GM12878 (cell line): ENCODE measurements around the gene ZNF280C. TPM values are rescaled to one million over a fixed set of nuclear protein-coding genes. Genes with fewer than 3 reads are reported as not detected.

ENCODE experiments used
- ATAC-seq: fragments of 200-7000 bp; cut with Tn5 transposase; 3 replicates; pipeline ENCODE4 v1.9.1; 2020; ENCODE audit warnings: mild to moderate bottlenecking, moderate library complexity
- BruUV-seq: library from RNA; stranded (reverse); fragments of 400-500 nt; replicated peaks from 2 replicates; lab custom pipeline; 2021; lab: Mats Ljungman, UMichigan
- CTCF ChIA-PET: fragments of 300-600 bp; sonication (Branson Sonifier 250); formaldehyde crosslinking; extraction: SDS; loops from one replicate; lab custom pipeline; 2021; ENCODE audit warnings: inconsistent platforms; lab: Yijun Ruan, JAX
- POLR2A ChIA-PET: fragments of 350-600 bp; formaldehyde crosslinking; extraction: SDS; loops from one replicate; lab custom pipeline; 2021; ENCODE audit warnings: inconsistent platforms; lab: Charles Lee
- RAD21 ChIA-PET: fragments of 300-600 bp; sonication (Branson Sonifier 250); formaldehyde crosslinking; loops from one replicate; lab custom pipeline; 2023; ENCODE audit warnings: antibody characterized with exemption; ENCODE audit not compliant: unreplicated experiment; lab: Charles Lee
- SMC1A ChIA-PET: fragments of 300-600 bp; sonication (Branson Sonifier 250); formaldehyde crosslinking; loops from one replicate; lab custom pipeline; 2023; ENCODE audit not compliant: unreplicated experiment, uncharacterized antibody; lab: Charles Lee
- DNase-seq: peaks from one replicate; pipeline ENCODE4 v3.0.0-alpha.2; 2011; ENCODE audit warnings: low read depth, low spot score
- FAIRE-seq: peaks from 3 replicates; lab custom pipeline; 2011; peaks lifted over from hg19 to GRCh38; lab: Jason Lieb, UNC
- H2AFZ ChIP-seq: 2 replicates; pipeline ENCODE4 v1.6.0; 2011; ENCODE audit warnings: low read depth, low read length, control low read depth; ENCODE audit not compliant: control insufficient read depth
- H3K27ac ChIP-seq: 2 replicates; pipeline ENCODE4 v1.5.1; 2011; ENCODE audit warnings: control low read depth; ENCODE audit not compliant: control insufficient read depth, insufficient read depth
- H3K27me3 ChIP-seq, 2 experiments: replicated peaks in 1 of 2; 2 replicates each; pipeline versions ENCODE4 v1.6.0 to v1.6.1; 2011; ENCODE audit warnings: low read length in 1 of 2; ENCODE audit not compliant: control insufficient read depth in 2 of 2, insufficient read depth in 2 of 2
- H3K36me3 ChIP-seq, 2 experiments: 2 replicates each; pipeline ENCODE4 v1.5.1; 2011; ENCODE audit warnings: low read length in 1 of 2; ENCODE audit not compliant: control insufficient read depth in 2 of 2, insufficient read depth in 2 of 2
- H3K4me1 ChIP-seq: 2 replicates; pipeline ENCODE4 v1.6.1; 2011; ENCODE audit warnings: mild to moderate bottlenecking, low read length, moderate library complexity, mixed read lengths; ENCODE audit not compliant: control insufficient read depth, insufficient read depth
- H3K4me2 ChIP-seq: 2 replicates; pipeline ENCODE4 v1.6.0; 2011; ENCODE audit warnings: control low read depth; ENCODE audit not compliant: control insufficient read depth, insufficient read depth
- H3K4me3 ChIP-seq: fragments of 200-600 bp; sonication (generic); 2 replicates; pipeline ENCODE4 v1.5.1; 2016
- H3K79me2 ChIP-seq: 2 replicates; pipeline ENCODE4 v1.6.0; 2011; ENCODE audit warnings: low read length; ENCODE audit not compliant: control insufficient read depth, insufficient read depth
- H3K9ac ChIP-seq: 2 replicates; pipeline ENCODE4 v1.8.0; 2011; ENCODE audit warnings: low read length, control low read depth, mixed read lengths; ENCODE audit not compliant: control insufficient read depth, insufficient read depth
- H3K9me3 ChIP-seq: replicated peaks from 3 replicates; pipeline ENCODE4 v1.5.1; 2011; ENCODE audit warnings: mild to moderate bottlenecking, low read length; ENCODE audit not compliant: control insufficient read depth, insufficient read depth
- H4K20me1 ChIP-seq: 2 replicates; pipeline ENCODE4 v1.6.0; 2011; ENCODE audit not compliant: control insufficient read depth, insufficient read depth
- ASH2L ChIP-seq: fragments of 300-600, 200-600 bp; sonication (generic); IDR thresholded peaks from 2 replicates; pipeline ENCODE4 v1.6.1; 2017; ENCODE audit warnings: low read depth, mild to moderate bottlenecking, borderline replicate concordance
- ATF2 ChIP-seq: IDR thresholded peaks from 2 replicates; pipeline ENCODE4 v1.6.1; 2012; ENCODE audit warnings: low read length, inconsistent platforms
- BCL3 ChIP-seq: IDR thresholded peaks from 2 replicates; pipeline ENCODE4 v1.6.1; 2011; ENCODE audit warnings: borderline replicate concordance, low read depth, mild to moderate bottlenecking, moderate library complexity, low read length; ENCODE audit not compliant: insufficient read depth, poor library complexity, severe bottlenecking
- BHLHE40 ChIP-seq, 2 experiments: fragments of 450-650 bp in 1 of 2; IDR thresholded peaks; 2 replicates each; pipeline ENCODE4 v1.6.1; 2011 to 2017; ENCODE audit warnings: low read depth in 2 of 2, borderline replicate concordance in 1 of 2, improper control_type of control experiment in 1 of 2, low read length in 1 of 2, mild to moderate bottlenecking in 1 of 2
- CTCF ChIP-seq, 3 experiments: IDR thresholded peaks in 2 of 3; conservative IDR thresholded peaks in 1 of 3; 2 replicates each; pipeline ENCODE4 v1.5.1; 2011; ENCODE audit warnings: low read depth in 3 of 3, low read length in 3 of 3, mild to moderate bottlenecking in 3 of 3, control low read depth in 2 of 3, moderate library complexity in 2 of 3, inconsistent platforms in 1 of 3, mixed read lengths in 1 of 3; ENCODE audit not compliant: control insufficient read depth in 2 of 3, insufficient read depth in 1 of 3; ENCODE audit errors: extremely low read depth in 1 of 3
- DPF2 ChIP-seq: fragments of 450-650 bp; IDR thresholded peaks from 2 replicates; pipeline ENCODE4 v1.6.1; 2017; ENCODE audit warnings: mild to moderate bottlenecking
- HSF1 ChIP-seq: fragments of 150-350 bp; IDR thresholded peaks from 2 replicates; pipeline ENCODE4 v1.6.1; 2014; ENCODE audit warnings: mild to moderate bottlenecking, low read depth, low read length
- LARP7 ChIP-seq: fragments of 450-650 bp; IDR thresholded peaks from 2 replicates; pipeline ENCODE4 v1.6.1; 2017; ENCODE audit warnings: mild to moderate bottlenecking
- MYB ChIP-seq: fragments of 150-350 bp; IDR thresholded peaks from 2 replicates; pipeline ENCODE4 v1.6.1; 2014; ENCODE audit warnings: mild to moderate bottlenecking, low read depth, low read length, borderline replicate concordance
- POLR2AphosphoS5 ChIP-seq: IDR thresholded peaks from 2 replicates; pipeline ENCODE4 v1.6.1; 2011; ENCODE audit warnings: mild to moderate bottlenecking, low read length, inconsistent platforms
- SIX5 ChIP-seq: IDR thresholded peaks from 2 replicates; pipeline ENCODE4 v1.6.1; 2011; ENCODE audit warnings: mild to moderate bottlenecking, low read depth, low read length, moderate library complexity; ENCODE audit not compliant: severe bottlenecking
- WGBS: methylation state at CpG from one replicate; pipeline ENCODE4 v1.1.6; 2016; ENCODE audit warnings: low lambda C conversion rate; ENCODE audit not compliant: insufficient replicate concordance, insufficient coverage; ENCODE audit errors: missing lambda C conversion rate; 5-methylcytosine and 5-hydroxymethylcytosine counted together
- in situ Hi-C: fragments of 300-500 bp; cut with MboI; formaldehyde crosslinking; loops from 9 replicates; pipeline ENCODE4 v1.14.3; 2018; ENCODE audit warnings: mixed read lengths
- intact Hi-C: fragments of 100-400 bp; cut with micrococcal nuclease; formaldehyde crosslinking; loops from one replicate; pipeline ENCODE4 v1.14.2; 2022; ENCODE audit not compliant: unreplicated experiment
- polyA plus RNA-seq, 11 experiments: library from polyadenylated mRNA; depleted of rRNA in 4 of 11; unstranded in 6 of 11; stranded (reverse) in 5 of 11; fragments of >200 nt; fragmentation: Nextera tagmentation in 4 of 11; fragmentation: Illumina TruSeq in 1 of 11; extraction: Ambion mirVana in 4 of 11; extraction: Trizol in 1 of 11; gene quantifications; 1 replicate in 1 of 11; 2 replicates in 10 of 11; pipeline versions ENCODE4 v1.2.1 to v1.2.3, GENCODE V29; 2011 to 2016; ENCODE audit warnings: inconsistent platforms in 2 of 11, missing spikeins in 2 of 11, low read depth in 1 of 11
- total RNA-seq, 4 experiments: library from RNA; depleted of rRNA in 3 of 4; stranded (reverse); fragments of >200 nt in 3 of 4; fragmentation: Illumina TruSeq in 1 of 4; extraction: Trizol in 1 of 4; gene quantifications; 2 replicates each; pipeline versions ENCODE4 v1.2.1 to v1.2.3, GENCODE V29; 2013 to 2021

The ZNF280C gene
- total and polyA plus RNA-seq, 10 of the 15 experiments (the other 5 are each of a cell fraction or from before 2014, with no cell fraction given): 0.82 to 8.8 (median 5.7) TPM

GRCh38 chrX:130224810-130225209, 43.9 kb downstream of the ZNF280C start:
- no peak for FAIRE-seq
- Histone ChIP-seq H3K9ac (no peak overlapping the region), H3K4me2 (no peak overlapping the region), H3K4me3 (no peak overlapping the region), H3K9me3 (no peaks in the 10 kb centered on the region), H3K36me3 (no peaks in the 10 kb centered on the region; a peak in 1 of 4 replicates), H3K4me1 (no peaks in the 10 kb centered on the region), H3K27me3 (no peaks in the 10 kb centered on the region), H3K27ac (no peak overlapping the region), H3K79me2 (no peaks in the 10 kb centered on the region), H2AFZ (no peak overlapping the region), H4K20me1 (no peaks in the 10 kb centered on the region)
- ChIA-PET CTCF (interaction anchor here (1.3 kb wide), 1 partner anchor 196 kb away, joined by 3 read pairs; no protein-coding TSS in a partner anchor), POLR2A (no interaction called here), RAD21 (no interaction called here), SMC1A (interaction anchor here (1.7 kb wide), 1 partner anchor 19 kb away, joined by 4 read pairs; no protein-coding TSS in a partner anchor)
- intact Hi-C loops (no loop called here), in situ Hi-C loops (no loop called here)
- no TSS peak for BruUV-seq
- DNase-seq: no peak
- ATAC-seq: no peak
- TF ChIP-seq ATF2: no peak
- TF ChIP-seq DPF2: no peak
- no peak for TF ChIP-seq POLR2AphosphoS5
- TF ChIP-seq ASH2L: no peak
- no peak for TF ChIP-seq LARP7
- no peak for TF ChIP-seq CTCF (IDR thresholded peaks at IDR 0.05 in 2 of 3, conservative IDR thresholded peaks at IDR 0.05 in 1 of 3; ENCODE audit: control insufficient read depth in 2 of 3, extremely low read depth in 1 of 3, insufficient read depth in 1 of 3, low read depth in 3 of 3, low read length in 3 of 3)
- TF ChIP-seq HSF1: no peak
- TF ChIP-seq MYB: no peak
- TF ChIP-seq BCL3: no peak
- TF ChIP-seq SIX5: no peak
- TF ChIP-seq BHLHE40 (IDR thresholded peaks at IDR 0.05; ENCODE audit: borderline replicate concordance in 1 of 2, low read depth in 2 of 2, low read length in 1 of 2): no peak
- 48% methylated on average over 2 of the region's 2 CpGs for WGBS
